Right lobe of liver (tissue), 4 donors: ENCODE measurements around the gene NR1H4.

Source experiments
- POLR2A ChIP-seq: fragments of 450-650 bp; IDR thresholded peaks from one replicate; pipeline ENCODE4 v1.6.1; 2017; ENCODE audit warnings: antibody characterized with exemption, mild to moderate bottlenecking
- TF ChIP-seq, protein P1 (sequence below), 4 donors: fragments of 200-600 bp in 3 of 4; fragments of 450-650 bp in 1 of 4; IDR thresholded peaks; one replicate each; pipeline versions ENCODE4 v1.5.1 to v1.8.0; 2016 to 2022; ENCODE audit warnings: antibody characterized with exemption in 4 of 4, mild to moderate bottlenecking in 2 of 4
- donor health status: DM: no; HTN: no; CAD: no.
- donor health status: DM: no; HTN: no; CAD: no.
- donor health status: DM: no; HTN: yes; CAD: no.

DNA sequence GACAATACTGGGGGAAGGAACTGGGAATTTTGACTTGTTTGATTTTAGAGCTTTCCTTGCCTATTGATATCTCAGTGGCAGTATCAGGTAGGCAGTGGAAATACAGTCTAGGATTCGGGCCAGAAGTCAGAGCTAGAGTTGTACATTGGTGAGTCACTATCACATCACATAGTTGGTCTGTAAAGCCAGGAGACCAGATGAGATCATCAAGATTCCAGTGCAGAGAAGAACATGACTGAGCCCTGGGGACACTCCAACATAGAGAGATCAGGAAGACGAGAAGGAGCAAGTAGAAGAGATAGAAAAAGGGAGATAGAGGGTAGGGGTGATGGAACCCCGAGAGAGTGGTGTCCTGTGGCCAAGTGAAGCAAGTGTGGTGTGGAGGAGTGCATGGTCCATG is 46.6 kb upstream of the NR1H4 start:
- TF ChIP-seq POLR2A: no peak
- TF ChIP-seq, protein P1, sequence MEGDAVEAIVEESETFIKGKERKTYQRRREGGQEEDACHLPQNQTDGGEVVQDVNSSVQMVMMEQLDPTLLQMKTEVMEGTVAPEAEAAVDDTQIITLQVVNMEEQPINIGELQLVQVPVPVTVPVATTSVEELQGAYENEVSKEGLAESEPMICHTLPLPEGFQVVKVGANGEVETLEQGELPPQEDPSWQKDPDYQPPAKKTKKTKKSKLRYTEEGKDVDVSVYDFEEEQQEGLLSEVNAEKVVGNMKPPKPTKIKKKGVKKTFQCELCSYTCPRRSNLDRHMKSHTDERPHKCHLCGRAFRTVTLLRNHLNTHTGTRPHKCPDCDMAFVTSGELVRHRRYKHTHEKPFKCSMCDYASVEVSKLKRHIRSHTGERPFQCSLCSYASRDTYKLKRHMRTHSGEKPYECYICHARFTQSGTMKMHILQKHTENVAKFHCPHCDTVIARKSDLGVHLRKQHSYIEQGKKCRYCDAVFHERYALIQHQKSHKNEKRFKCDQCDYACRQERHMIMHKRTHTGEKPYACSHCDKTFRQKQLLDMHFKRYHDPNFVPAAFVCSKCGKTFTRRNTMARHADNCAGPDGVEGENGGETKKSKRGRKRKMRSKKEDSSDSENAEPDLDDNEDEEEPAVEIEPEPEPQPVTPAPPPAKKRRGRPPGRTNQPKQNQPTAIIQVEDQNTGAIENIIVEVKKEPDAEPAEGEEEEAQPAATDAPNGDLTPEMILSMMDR (IDR thresholded peaks at IDR 0.05): no peak
